Measurements from ENCODE around the gene WDSUB1. TPM values are rescaled to one million over a fixed set of nuclear protein-coding genes. Genes with fewer than 3 reads are reported as not detected.

Gene WDSUB1
- total and polyA plus RNA-seq, 2 of the 4 experiments (the other 2 are of a cell fraction): 4.8 to 5.2 TPM

DNA sequence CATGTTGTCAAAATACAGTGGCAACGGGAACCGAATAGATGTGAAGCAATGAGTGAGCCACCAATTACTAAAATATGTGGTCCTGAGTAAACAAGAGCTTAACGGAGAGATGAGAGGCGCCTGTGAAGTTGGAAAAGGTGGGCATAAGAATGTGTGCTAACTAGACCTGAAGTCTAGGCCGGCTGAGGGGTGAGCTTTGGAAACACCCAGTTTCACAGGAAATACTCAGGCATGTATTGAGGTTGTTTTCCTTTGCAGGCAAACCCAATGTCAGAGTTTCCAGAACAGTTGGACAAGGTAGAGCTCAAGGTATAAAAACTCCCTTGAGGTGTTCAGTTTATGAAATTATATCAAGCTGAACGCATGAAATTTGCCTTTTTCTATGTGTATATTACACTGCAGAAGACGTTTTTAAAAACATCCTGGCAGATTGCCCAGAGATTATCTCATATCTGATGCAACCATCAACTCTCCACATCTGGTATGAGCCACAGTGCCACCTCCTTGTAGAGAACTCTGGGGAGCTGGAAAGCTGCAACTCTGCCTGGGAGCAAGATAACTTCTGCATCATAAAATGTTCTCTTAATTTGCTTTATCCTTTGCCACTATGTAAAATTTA lies 3.9 kb upstream of the WDSUB1 start:
- Histone ChIP-seq H3K4me1 (ENCODE audit: control insufficient read depth, insufficient read depth, low read length) (peaks cover 5% of the 10 kb centered on the region), H2BK5ac (ENCODE audit: low read depth, low read length, poor library complexity, severe bottlenecking) (no peak overlapping the region), H3K36me3 (ENCODE audit: control insufficient read depth, insufficient read depth, low read length) (no peaks in the 10 kb centered on the region), H3K27ac (ENCODE audit: insufficient read depth, low read length) (peak overlapping the region; percentile 39; the same call in 1 of the 2 replicates), H3K79me1 (ENCODE audit: low read depth in 1 of 2, low read length in 2 of 2) (peaks cover 0 to 10% of the 10 kb centered on the region in 2 experiments; a peak in 2 of 4 replicates), H3K9me3 (ENCODE audit: control insufficient read depth, insufficient read depth, low read length) (no peaks in the 10 kb centered on the region), H4K91ac (ENCODE audit: insufficient read depth, low read depth, low read length) (peak overlapping the region; percentile 3; the same call in 1 of the 2 replicates), H3K27me3 (ENCODE audit: control insufficient read depth, insufficient read depth, low read length) (no peaks in the 10 kb centered on the region), H2AK9ac (replicated peaks; ENCODE audit: low read depth, low read length, poor library complexity) (peak overlapping the region; percentile 21), H2AK5ac (ENCODE audit: low read depth, low read length) (no peak overlapping the region), H4K8ac (ENCODE audit: low read depth in 2 of 2, low read length in 2 of 2) (peak overlapping the region in 1 of 2 experiments; percentile 68; a peak in 2 of 4 replicates), H2BK20ac (ENCODE audit: low read depth, low read length) (peak overlapping the region; percentile 50), H3K9ac (ENCODE audit: low read depth, low read length) (no peak overlapping the region), H3K18ac (ENCODE audit: low read depth, low read length) (peak overlapping the region; percentile 42; the same call in 1 of the 2 replicates), H4K20me1 (ENCODE audit: insufficient read depth, low read length) (no peaks in the 10 kb centered on the region), H2AFZ (replicated peaks; ENCODE audit: low read length, poor library complexity) (no peak overlapping the region), H3K23ac (ENCODE audit: low read depth, low read length) (no peak overlapping the region), H3K14ac (replicated peaks; ENCODE audit: low read depth, low read length) (peak overlapping the region; percentile 16; the same call in 1 of the 2 replicates), H2BK120ac (ENCODE audit: low read depth, low read length) (peak overlapping the region; percentile 82), H2BK15ac (ENCODE audit: low read depth, low read length) (no peak overlapping the region), H3K4me2 (ENCODE audit: low read depth, low read length) (peak overlapping the region; percentile 35; the same call in 1 of the 2 replicates), H4K5ac (ENCODE audit: low read depth, low read length) (peak overlapping the region; percentile 46; the same call in 1 of the 2 replicates), H3K4me3 (ENCODE audit: insufficient read depth, low read depth, low read length) (no peak overlapping the region), H3K4ac (ENCODE audit: low read depth, low read length) (peak overlapping the region; percentile 74), H3K9me1 (ENCODE audit: insufficient read depth, low read length) (no peaks in the 10 kb centered on the region; the same call in 1 of the 2 replicates), H3K56ac (ENCODE audit: extremely low read depth, insufficient read depth, low read length) (no peak overlapping the region)
- peak; percentile 6; the same call in 1 of the 2 replicates for ATAC-seq (ENCODE audit: low read depth)
- dilution Hi-C loops (cut with HindIII; ENCODE audit: low sequenced_read_pairs, unreplicated experiment): no loop called here
- BruUV-seq (replicated peaks): no TSS peak
- ChIA-PET POLR2A (ENCODE audit: unreplicated experiment) (no interaction called here), CTCF (interaction anchor here (0.6 to 0.8 kb wide), 3 partner anchors 26 to 422 kb away, joined by 3 read pairs; partner anchors contain the start of gene MARCHF7)
- no peak for TF ChIP-seq MXI1 (IDR thresholded peaks at IDR 0.05; ENCODE audit: borderline replicate concordance, low read depth, low read length)
- TF ChIP-seq MAZ (IDR thresholded peaks at IDR 0.05; ENCODE audit: borderline replicate concordance, low read depth, low read length): no peak
- TF ChIP-seq ELK1 (IDR thresholded peaks at IDR 0.05; ENCODE audit: borderline replicate concordance, low read depth, low read length): no peak
- TF ChIP-seq BHLHE40 (IDR thresholded peaks at IDR 0.05; ENCODE audit: low read depth, low read length): no peak
- TF ChIP-seq RAD21 (IDR thresholded peaks at IDR 0.05; ENCODE audit: low read length): peak; percentile 23; the same call in 1 of the 2 replicates
- no peak for TF ChIP-seq SMC3 (IDR thresholded peaks at IDR 0.05; ENCODE audit: low read depth, low read length)
- no peak for TF ChIP-seq CHD1 (IDR thresholded peaks at IDR 0.05; ENCODE audit: low read depth, low read length)
- no peak for TF ChIP-seq RCOR1 (IDR thresholded peaks at IDR 0.05; ENCODE audit: insufficient replicate concordance, low read length)
- TF ChIP-seq, protein P1, sequence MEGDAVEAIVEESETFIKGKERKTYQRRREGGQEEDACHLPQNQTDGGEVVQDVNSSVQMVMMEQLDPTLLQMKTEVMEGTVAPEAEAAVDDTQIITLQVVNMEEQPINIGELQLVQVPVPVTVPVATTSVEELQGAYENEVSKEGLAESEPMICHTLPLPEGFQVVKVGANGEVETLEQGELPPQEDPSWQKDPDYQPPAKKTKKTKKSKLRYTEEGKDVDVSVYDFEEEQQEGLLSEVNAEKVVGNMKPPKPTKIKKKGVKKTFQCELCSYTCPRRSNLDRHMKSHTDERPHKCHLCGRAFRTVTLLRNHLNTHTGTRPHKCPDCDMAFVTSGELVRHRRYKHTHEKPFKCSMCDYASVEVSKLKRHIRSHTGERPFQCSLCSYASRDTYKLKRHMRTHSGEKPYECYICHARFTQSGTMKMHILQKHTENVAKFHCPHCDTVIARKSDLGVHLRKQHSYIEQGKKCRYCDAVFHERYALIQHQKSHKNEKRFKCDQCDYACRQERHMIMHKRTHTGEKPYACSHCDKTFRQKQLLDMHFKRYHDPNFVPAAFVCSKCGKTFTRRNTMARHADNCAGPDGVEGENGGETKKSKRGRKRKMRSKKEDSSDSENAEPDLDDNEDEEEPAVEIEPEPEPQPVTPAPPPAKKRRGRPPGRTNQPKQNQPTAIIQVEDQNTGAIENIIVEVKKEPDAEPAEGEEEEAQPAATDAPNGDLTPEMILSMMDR (conservative IDR thresholded peaks at IDR 0.05; ENCODE audit: low read depth, low read length): peak; percentile 23; the same call in 1 of the 2 replicates
- TF ChIP-seq CEBPB (IDR thresholded peaks at IDR 0.05; ENCODE audit: low read depth, low read length): peak; percentile 92
- 100% methylated on average over 1 of the region's 7 CpGs; no CpG with 5 or more reads in 1 of the 2 experiments for WGBS, 2 experiments (ENCODE audit: extremely low coverage in 2 of 2, insufficient read length in 1 of 2)
- in situ Hi-C loops (cut with MboI; ENCODE audit: low sequenced_read_pairs): no loop called here
- peak; percentile 94 for DNase-seq
- intact Hi-C loops (cut with micrococcal nuclease): no loop called here
